OCI-LY7 (cell line): Measurements from ENCODE around the gene NAALADL2.

Experiments used
- EZH2phosphoT487 ChIP-seq: fragments of 200-600 bp; sonication (generic); IDR thresholded peaks from 2 replicates; pipeline ENCODE4 v1.6.1; 2018; ENCODE audit warnings: low read depth, borderline replicate concordance, mild to moderate bottlenecking, mixed run types, antibody characterized with exemption, low read length, moderate library complexity, mixed read lengths
- TF ChIP-seq, protein P1 (sequence below): fragments of 200-600 bp; sonication (generic); conservative IDR thresholded peaks from 2 replicates; pipeline ENCODE4 v1.5.1; 2014; ENCODE audit warnings: mild to moderate bottlenecking, antibody characterized with exemption, low read length, moderate library complexity, mixed read lengths

DNA sequence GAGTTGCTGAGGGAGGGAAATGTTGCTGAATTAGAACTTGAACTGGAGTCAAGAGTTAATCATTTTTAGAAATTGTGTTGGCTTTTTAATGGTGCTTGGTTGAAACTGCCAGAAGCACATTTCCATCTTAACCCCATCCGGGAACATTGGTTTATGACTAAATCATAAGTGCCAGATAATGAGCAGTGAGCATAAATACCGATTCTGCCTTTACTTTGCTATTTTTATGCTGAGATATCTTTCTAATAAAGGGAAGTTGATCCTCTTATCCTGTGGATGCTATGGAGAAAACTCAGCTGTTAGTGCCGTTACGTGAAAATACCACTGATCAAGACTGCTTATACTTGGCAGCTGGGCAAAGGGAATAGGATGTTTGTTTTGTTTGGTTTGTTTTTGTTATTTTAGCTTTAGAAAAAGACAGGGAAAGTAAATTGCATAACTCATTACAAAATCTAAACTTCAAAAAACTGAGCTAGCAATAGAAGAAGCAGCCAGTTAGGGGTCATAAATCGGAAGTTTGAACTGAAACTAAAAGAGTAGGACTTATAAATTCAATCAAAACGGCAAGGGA, 813.1 kb downstream of the NAALADL2 start:
- TF ChIP-seq, protein P1, sequence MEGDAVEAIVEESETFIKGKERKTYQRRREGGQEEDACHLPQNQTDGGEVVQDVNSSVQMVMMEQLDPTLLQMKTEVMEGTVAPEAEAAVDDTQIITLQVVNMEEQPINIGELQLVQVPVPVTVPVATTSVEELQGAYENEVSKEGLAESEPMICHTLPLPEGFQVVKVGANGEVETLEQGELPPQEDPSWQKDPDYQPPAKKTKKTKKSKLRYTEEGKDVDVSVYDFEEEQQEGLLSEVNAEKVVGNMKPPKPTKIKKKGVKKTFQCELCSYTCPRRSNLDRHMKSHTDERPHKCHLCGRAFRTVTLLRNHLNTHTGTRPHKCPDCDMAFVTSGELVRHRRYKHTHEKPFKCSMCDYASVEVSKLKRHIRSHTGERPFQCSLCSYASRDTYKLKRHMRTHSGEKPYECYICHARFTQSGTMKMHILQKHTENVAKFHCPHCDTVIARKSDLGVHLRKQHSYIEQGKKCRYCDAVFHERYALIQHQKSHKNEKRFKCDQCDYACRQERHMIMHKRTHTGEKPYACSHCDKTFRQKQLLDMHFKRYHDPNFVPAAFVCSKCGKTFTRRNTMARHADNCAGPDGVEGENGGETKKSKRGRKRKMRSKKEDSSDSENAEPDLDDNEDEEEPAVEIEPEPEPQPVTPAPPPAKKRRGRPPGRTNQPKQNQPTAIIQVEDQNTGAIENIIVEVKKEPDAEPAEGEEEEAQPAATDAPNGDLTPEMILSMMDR, result no peak
- TF ChIP-seq EZH2phosphoT487, result no peak
